Retinal pigment epithelial cell (primary cell): ENCODE measurements around the gene ARHGAP26.

Experiments used
- DNase-seq: peaks from one replicate; pipeline ENCODE4 v3.0.0-alpha.2; 2010; ENCODE audit warnings: low read depth
- H3K4me3 ChIP-seq: 2 replicates; pipeline ENCODE4 v1.5.1; 2011; ENCODE audit warnings: mild to moderate bottlenecking, low read length, control low read depth, moderate library complexity
- TF ChIP-seq, protein P1 (sequence below): conservative IDR thresholded peaks from 2 replicates; pipeline ENCODE4 v1.5.1; 2011; ENCODE audit warnings: low read depth, low read length, control low read depth, inconsistent platforms

ARHGAP26 gene

GRCh38 chr5:143235423-143235822, 465.2 kb downstream of the ARHGAP26 start:
- TF ChIP-seq, protein P1, sequence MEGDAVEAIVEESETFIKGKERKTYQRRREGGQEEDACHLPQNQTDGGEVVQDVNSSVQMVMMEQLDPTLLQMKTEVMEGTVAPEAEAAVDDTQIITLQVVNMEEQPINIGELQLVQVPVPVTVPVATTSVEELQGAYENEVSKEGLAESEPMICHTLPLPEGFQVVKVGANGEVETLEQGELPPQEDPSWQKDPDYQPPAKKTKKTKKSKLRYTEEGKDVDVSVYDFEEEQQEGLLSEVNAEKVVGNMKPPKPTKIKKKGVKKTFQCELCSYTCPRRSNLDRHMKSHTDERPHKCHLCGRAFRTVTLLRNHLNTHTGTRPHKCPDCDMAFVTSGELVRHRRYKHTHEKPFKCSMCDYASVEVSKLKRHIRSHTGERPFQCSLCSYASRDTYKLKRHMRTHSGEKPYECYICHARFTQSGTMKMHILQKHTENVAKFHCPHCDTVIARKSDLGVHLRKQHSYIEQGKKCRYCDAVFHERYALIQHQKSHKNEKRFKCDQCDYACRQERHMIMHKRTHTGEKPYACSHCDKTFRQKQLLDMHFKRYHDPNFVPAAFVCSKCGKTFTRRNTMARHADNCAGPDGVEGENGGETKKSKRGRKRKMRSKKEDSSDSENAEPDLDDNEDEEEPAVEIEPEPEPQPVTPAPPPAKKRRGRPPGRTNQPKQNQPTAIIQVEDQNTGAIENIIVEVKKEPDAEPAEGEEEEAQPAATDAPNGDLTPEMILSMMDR, result no peak
- H3K4me3 ChIP-seq, result no peak overlapping the region
- DNase-seq, result no peak

- TF ChIP-seq, protein P1, result no peak
- no peak for DNase-seq
- no peak overlapping the region for H3K4me3 ChIP-seq
Measured at GRCh38 chr5:143236682-143237081, 466.5 kb downstream of the ARHGAP26 start.

- H3K4me3 ChIP-seq, result no peak overlapping the region
- TF ChIP-seq, protein P1, result no peak
- DNase-seq, result no peak
Measured at GRCh38 chr5:143237664-143238063, 467.5 kb downstream of the ARHGAP26 start.

- no peak overlapping the region for H3K4me3 ChIP-seq
- TF ChIP-seq, protein P1, result no peak
- DNase-seq, result no peak
Measured at GRCh38 chr5:143238620-143239019, 468.4 kb downstream of the ARHGAP26 start.

DNA sequence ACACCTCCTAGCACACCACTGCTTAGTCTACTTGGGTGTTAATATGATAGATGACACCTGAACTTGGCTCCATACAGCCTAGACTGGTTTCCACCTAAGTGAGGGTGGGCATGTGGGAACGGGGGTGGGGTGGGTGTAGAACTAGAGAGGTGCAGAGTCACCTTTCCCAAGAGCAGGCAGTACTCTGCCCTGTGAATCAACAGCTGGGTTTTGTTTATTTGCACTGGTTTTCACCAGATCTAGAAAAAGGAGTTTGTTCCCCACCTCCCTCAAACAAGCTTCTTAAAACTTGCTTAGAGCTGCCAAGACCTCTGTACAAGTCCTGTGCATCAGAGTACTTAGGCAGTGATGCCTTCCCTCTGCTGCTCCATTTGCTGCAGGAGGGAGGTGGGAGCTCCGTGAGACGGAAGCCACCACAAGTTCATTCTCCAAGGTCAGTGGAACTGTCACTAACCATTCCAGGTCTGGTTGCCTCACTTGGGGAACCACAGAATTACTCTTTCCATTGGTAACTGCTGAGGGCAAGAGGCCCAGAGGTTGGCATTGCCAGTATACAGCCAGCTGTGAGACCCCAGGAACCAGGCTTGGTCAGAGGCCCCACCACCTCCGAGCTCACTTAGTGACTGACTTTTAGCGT, 469.8 kb downstream of the ARHGAP26 start:
- TF ChIP-seq, protein P1, result no peak
- H3K4me3 ChIP-seq, result no peak overlapping the region
- no peak for DNase-seq

- no peak overlapping the region for H3K4me3 ChIP-seq
- no peak for DNase-seq
- TF ChIP-seq, protein P1, result no peak
Measured at GRCh38 chr5:143241892-143242291, 471.7 kb downstream of the ARHGAP26 start.

- TF ChIP-seq, protein P1, result no peak
- no peak overlapping the region for H3K4me3 ChIP-seq
- no peak for DNase-seq
Measured at GRCh38 chr5:143243103-143243502, 472.9 kb downstream of the ARHGAP26 start.
